Immature natural killer cell (primary cell): ENCODE results near the gene GCN1. TPM values are rescaled to one million over a fixed set of nuclear protein-coding genes. Genes with fewer than 3 reads are reported as not detected.

ENCODE experiments used
- DNase-seq, 3 donors: peaks; one replicate each; pipeline ENCODE4 v3.0.0; 2022; ENCODE audit warnings: mixed read lengths in 1 of 3
- H3K27ac Mint-ChIP-seq, 6 donors: one replicate each; pipeline ENCODE4 v1.8.0; 2020; ENCODE audit warnings: mixed read lengths in 6 of 6, mild to moderate bottlenecking in 5 of 6, inconsistent platforms in 4 of 6, moderate library complexity in 3 of 6
- H3K27me3 Mint-ChIP-seq, 3 donors: one replicate each; pipeline ENCODE4 v1.8.0; 2020 to 2021; ENCODE audit warnings: low read depth in 3 of 3, mild to moderate bottlenecking in 3 of 3, mixed read lengths in 3 of 3, moderate library complexity in 3 of 3, inconsistent platforms in 1 of 3
- H3K36me3 Mint-ChIP-seq, 3 donors: one replicate each; pipeline ENCODE4 v1.8.0; 2020; ENCODE audit warnings: mixed read lengths in 3 of 3, inconsistent platforms in 2 of 3, mild to moderate bottlenecking in 2 of 3
- H3K4me1 Mint-ChIP-seq, 2 donors: one replicate each; pipeline ENCODE4 v1.8.0; 2020; ENCODE audit warnings: inconsistent platforms in 2 of 2, mild to moderate bottlenecking in 2 of 2, mixed read lengths in 2 of 2, moderate library complexity in 1 of 2
- H3K4me3 Mint-ChIP-seq, 5 donors: one replicate each; pipeline ENCODE4 v1.8.0; 2020; ENCODE audit warnings: mild to moderate bottlenecking in 5 of 5, mixed read lengths in 5 of 5, inconsistent platforms in 3 of 5, moderate library complexity in 3 of 5
- H3K9me3 Mint-ChIP-seq, 6 donors: one replicate each; pipeline ENCODE4 v1.8.0; 2020; ENCODE audit warnings: mild to moderate bottlenecking in 6 of 6, mixed read lengths in 6 of 6, inconsistent platforms in 4 of 6, moderate library complexity in 3 of 6
- polyA plus RNA-seq, 3 donors: library from polyadenylated mRNA; unstranded; fragments of 300-500 nt; fragmentation: Illumina TruSeq; gene quantifications; one replicate each; pipeline ENCODE4 v1.2.3, GENCODE V29; 2021

GCN1 gene
- polyA plus RNA-seq, 3 donors from 2014 or later = 9.7 to 26.4 (median 11.3) TPM

- DNase-seq = no peak
- peaks cover 75 to 80% of the 10 kb centered on the region in 2 donors for H3K4me1 Mint-ChIP-seq
Measured at GRCh38 chr12:120225852-120226640, 31.5 kb upstream of the GCN1 start.

DNA sequence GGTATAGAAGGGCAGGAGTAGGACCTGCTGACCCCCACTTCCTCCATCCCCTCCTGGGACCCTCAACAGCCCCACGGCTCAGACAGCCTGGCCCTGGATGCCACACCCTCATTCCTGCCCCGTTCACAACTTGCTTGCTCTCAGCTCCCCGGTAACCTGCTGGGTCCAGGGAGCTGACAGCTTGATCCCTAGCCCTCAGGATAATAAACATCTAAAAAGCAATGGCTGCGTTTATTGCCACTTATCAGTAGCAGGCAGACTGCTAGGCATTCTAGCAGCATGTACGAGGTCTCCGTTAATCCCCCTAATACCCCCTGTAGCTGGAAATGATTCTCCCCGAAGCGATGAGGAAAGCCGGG is 30.7 kb upstream of the GCN1 start:
- Mint-ChIP-seq H3K4me3 (peak overlapping the region; percentile 47 to 65 (median 60)), H3K27ac (peak overlapping the region; percentile 80 to 92 (median 88)), H3K36me3 (peaks cover 0 to 21% (median 0%) of the 10 kb centered on the region in 3 donors), H3K4me1 (peaks cover 67 to 73% of the 10 kb centered on the region in 2 donors), H3K9me3 (no peaks in the 10 kb centered on the region), H3K27me3 (peaks cover 4 to 14% (median 11%) of the 10 kb centered on the region in 3 donors)
- no peak for DNase-seq

More at GRCh38 chr12:120225852-120226640, 31.5 kb upstream of the GCN1 start:
- Mint-ChIP-seq H3K27ac (peak overlapping the region; percentile 80 to 92 (median 88)), H3K4me3 (peak overlapping the region; percentile 24 to 65 (median 56)), H3K27me3 (peaks cover 4 to 17% (median 13%) of the 10 kb centered on the region in 3 donors), H3K36me3 (peaks cover 0 to 15% (median under 1%) of the 10 kb centered on the region in 3 donors), H3K9me3 (no peaks in the 10 kb centered on the region)

DNA sequence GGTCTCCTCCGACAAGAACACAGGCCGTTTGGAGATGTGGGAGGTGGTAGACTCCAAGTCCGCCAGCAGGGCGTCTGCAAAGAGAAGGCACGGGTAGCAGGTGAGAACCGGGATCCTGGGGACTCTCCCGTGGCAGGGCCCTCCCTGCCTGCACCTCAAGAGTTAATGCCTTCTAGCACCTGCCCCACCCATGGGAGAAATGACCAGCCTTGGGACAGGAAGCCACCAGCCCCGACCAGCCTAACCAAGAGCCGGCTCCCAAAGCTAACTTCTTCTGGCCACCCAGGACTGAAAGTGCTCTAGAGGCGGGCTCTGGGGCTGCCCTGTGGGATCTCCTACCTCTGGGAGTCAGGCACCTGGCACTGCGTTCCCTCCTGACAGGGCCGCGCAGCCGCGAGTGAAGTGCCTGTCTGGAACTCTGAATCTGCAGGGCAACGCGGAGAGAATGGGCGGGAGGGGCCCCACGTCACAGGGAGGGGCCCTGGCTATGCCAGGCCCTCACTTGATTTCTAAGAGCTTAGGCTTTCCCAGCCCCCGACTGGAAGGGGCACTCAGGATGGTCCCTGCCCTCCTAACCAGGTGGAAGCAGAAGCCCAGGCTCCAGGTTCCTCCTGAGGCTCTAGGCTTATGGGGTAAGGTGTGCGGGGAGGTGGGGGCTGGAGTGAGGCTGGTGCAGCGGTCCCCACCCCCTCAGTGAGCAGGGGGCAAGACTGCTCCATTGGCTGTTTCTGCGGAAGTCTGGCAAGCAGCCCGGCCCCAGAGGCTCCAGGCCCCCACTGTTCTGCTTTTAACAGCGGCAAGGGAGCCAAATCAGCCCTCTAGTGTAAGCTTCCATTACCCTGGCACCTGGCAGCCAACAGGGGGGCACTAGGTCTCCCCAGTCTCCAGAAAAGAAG is 30.0 kb upstream of the GCN1 start:
- peak overlapping the region; percentile 69 to 91 (median 84) for H3K27ac Mint-ChIP-seq
- no peak for DNase-seq
- H3K9me3 Mint-ChIP-seq = no peaks in the 10 kb centered on the region
- peaks cover 4 to 17% (median 12%) of the 10 kb centered on the region in 3 donors for H3K27me3 Mint-ChIP-seq
- H3K4me3 Mint-ChIP-seq = peak overlapping the region in 4 of 5 donors; percentile 56 to 66 (median 62)
- peaks cover 60 to 67% of the 10 kb centered on the region in 2 donors for H3K4me1 Mint-ChIP-seq
- H3K36me3 Mint-ChIP-seq = peaks cover 0 to 25% (median 0%) of the 10 kb centered on the region in 3 donors

GRCh38 chr12:120223458-120224303 is 29.2 kb upstream of the GCN1 start:
- Mint-ChIP-seq H3K4me1 (peaks cover 52 to 58% of the 10 kb centered on the region in 2 donors), H3K27ac (peak overlapping the region in 4 of 6 donors; percentile 50 to 85 (median 74)), H3K27me3 (peaks cover 4 to 17% (median 11%) of the 10 kb centered on the region in 3 donors), H3K9me3 (no peaks in the 10 kb centered on the region), H3K36me3 (peaks cover 0 to 25% (median 0%) of the 10 kb centered on the region in 3 donors), H3K4me3 (peak overlapping the region in 2 of 5 donors; percentile 16 to 18)
- no peak for DNase-seq

GRCh38 chr12:120222288-120222832 is 27.8 kb upstream of the GCN1 start:
- Mint-ChIP-seq H3K4me3 (no peak overlapping the region), H3K36me3 (peaks cover 0 to 22% (median 0%) of the 10 kb centered on the region in 3 donors), H3K4me1 (peaks cover 38 to 45% of the 10 kb centered on the region in 2 donors), H3K27me3 (peaks cover 2 to 17% (median 6%) of the 10 kb centered on the region in 3 donors), H3K9me3 (no peaks in the 10 kb centered on the region), H3K27ac (peak overlapping the region in 1 of 6 donors; percentile 67)
- DNase-seq = no peak

DNA sequence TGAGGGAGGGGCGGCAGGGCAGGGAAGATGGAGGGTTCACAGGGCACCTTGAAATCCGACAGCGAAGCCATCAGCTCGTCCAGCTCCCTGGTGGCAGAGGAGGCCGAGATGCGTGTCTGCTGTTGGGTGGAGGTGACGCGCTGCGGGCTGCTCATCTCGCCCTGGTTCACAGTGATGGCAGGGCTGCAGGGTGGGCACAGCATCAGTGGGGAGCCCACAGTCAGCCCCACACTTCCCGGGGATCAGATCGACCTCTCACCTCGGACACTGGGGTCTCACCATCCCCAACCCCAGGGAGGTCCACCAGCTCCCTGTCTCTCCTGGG is 27.0 kb upstream of the GCN1 start:
- Mint-ChIP-seq H3K4me1 (peaks cover 31 to 37% of the 10 kb centered on the region in 2 donors), H3K9me3 (no peaks in the 10 kb centered on the region), H3K36me3 (peaks cover 0 to 22% (median 0%) of the 10 kb centered on the region in 3 donors), H3K27ac (no peak overlapping the region), H3K4me3 (no peak overlapping the region), H3K27me3 (peaks cover 2 to 17% (median 6%) of the 10 kb centered on the region in 3 donors)
- DNase-seq = no peak

DNA sequence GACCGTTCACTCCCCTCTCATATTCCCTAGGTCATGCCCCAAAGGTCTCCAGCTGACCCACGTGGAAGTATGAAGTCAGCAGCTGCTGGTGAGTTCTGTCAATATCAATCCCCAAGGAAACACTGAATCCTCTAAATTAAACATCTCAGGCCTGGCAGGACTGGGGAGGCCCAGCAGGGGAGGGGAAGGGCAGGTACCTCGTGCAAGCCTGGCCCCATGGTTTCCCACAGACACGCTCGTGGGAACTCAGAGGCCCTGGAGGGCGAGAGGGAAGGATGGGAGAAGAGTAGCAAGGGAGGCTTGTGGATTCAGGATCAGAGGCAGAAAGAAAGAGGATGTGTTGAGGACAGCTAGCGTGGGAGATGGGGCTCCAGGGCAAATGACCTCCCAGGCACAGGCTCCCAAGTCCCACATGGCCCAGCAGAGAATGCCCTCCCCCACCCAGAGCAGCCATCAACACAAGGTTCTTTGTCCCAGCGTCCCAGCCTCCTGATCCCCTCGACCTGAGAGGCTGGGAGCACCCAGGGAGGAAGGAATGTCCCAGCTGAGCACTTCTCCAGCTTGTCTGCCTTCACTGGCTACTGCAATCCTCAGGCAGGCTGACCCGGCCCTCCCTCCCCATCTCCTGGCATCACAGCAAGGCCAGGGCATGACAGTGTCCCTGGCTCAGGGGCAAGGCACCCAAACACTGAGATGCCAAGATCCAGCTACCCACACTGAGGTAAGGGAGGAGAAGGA is 26.5 kb upstream of the GCN1 start:
- Mint-ChIP-seq H3K4me3 (no peak overlapping the region), H3K27me3 (peaks cover 4 to 17% (median 7%) of the 10 kb centered on the region in 3 donors), H3K4me1 (peaks cover 26 to 32% of the 10 kb centered on the region in 2 donors), H3K9me3 (no peaks in the 10 kb centered on the region), H3K27ac (peak overlapping the region in 2 of 6 donors; percentile 20 to 51), H3K36me3 (peaks cover 0 to 24% (median 0%) of the 10 kb centered on the region in 3 donors)
- no peak for DNase-seq

GRCh38 chr12:120218680-120219606 is 24.4 kb upstream of the GCN1 start:
- peaks cover 0 to 29% (median 4%) of the 10 kb centered on the region in 3 donors for H3K36me3 Mint-ChIP-seq
- no peaks in the 10 kb centered on the region for H3K9me3 Mint-ChIP-seq
- no peak for DNase-seq
- peaks cover 4 to 15% (median 7%) of the 10 kb centered on the region in 3 donors for H3K27me3 Mint-ChIP-seq
- H3K4me1 Mint-ChIP-seq = peaks cover 6 to 12% of the 10 kb centered on the region in 2 donors
- H3K4me3 Mint-ChIP-seq = no peak overlapping the region
- peak overlapping the region in 2 of 6 donors; percentile 10 to 48 for H3K27ac Mint-ChIP-seq

GRCh38 chr12:120216742-120217605 is 22.5 kb upstream of the GCN1 start:
- Mint-ChIP-seq H3K27me3 (peaks cover 3 to 12% (median 9%) of the 10 kb centered on the region in 3 donors), H3K9me3 (no peaks in the 10 kb centered on the region), H3K4me3 (no peak overlapping the region), H3K27ac (no peak overlapping the region), H3K36me3 (peaks cover 0 to 27% (median 4%) of the 10 kb centered on the region in 3 donors), H3K4me1 (peaks cover 0 to 3% of the 10 kb centered on the region in 2 donors)
- DNase-seq = no peak

GRCh38 chr12:120215766-120216735 is 21.5 kb upstream of the GCN1 start:
- peaks cover 0 to 36% (median 4%) of the 10 kb centered on the region in 3 donors for H3K36me3 Mint-ChIP-seq
- no peak for DNase-seq
- peaks cover 5 to 12% (median 9%) of the 10 kb centered on the region in 3 donors for H3K27me3 Mint-ChIP-seq
- no peaks in the 10 kb centered on the region for H3K9me3 Mint-ChIP-seq
- peaks cover 0 to 3% of the 10 kb centered on the region in 2 donors for H3K4me1 Mint-ChIP-seq
- H3K4me3 Mint-ChIP-seq = no peak overlapping the region
- peak overlapping the region in 4 of 6 donors; percentile 24 to 55 (median 42) for H3K27ac Mint-ChIP-seq
